ENCODE data around the gene TMOD1.

Gene TMOD1

DNA sequence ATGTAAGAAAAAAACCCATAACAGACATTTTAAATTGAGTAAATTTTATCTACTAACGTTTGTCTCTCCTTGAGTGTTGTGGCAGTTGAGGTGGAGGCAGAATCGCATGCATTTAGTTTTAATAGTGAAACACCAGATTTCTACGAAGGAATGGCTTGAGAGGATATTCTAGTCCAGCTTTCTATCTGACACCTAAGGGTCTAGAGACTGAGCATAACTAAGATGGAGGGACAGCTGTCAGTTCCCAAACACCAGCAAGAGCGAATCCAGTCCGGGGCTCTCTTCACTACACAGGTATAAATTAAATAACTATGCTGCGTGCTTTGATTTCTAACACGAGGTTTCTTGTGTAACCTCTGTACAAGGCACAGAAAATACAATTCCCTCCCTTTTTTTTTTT, 133.6 kb downstream of the TMOD1 start:
- DNase-seq (ENCODE audit: low read depth) = no peak

DNA sequence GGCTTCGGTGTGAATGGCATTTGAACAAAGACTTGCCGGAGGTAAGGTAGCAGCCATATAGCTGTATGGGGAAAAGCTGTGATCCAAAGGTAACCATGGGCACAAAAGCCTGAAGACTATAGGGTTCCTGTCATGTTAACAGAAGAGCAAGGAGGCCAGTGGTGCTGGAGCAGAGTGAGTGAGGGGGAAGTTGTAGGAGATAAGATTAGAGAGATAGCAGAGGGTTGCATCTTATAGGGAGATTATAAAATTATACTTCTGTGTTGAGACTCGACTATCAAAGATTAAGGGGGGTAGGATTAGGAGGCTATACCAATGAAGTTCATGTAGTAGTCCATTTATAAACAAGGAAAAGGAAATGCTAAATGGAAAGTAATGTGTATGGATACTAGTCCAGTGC, 135.4 kb downstream of the TMOD1 start:
- no peak for DNase-seq (ENCODE audit: low read depth)

- DNase-seq (ENCODE audit: low read depth) = no peak
These were observed 137.2 kb downstream of the TMOD1 start for GRCh38 chr9:97638666-97639065.

GRCh38 chr9:97640325-97640724, 138.9 kb downstream of the TMOD1 start:
- no peak for DNase-seq (ENCODE audit: low read depth)

- no peak for DNase-seq (ENCODE audit: low read depth)
These were observed 144.3 kb downstream of the TMOD1 start for GRCh38 chr9:97645720-97646119.

GRCh38 chr9:97647996-97648395, 146.5 kb downstream of the TMOD1 start:
- no peak for DNase-seq (ENCODE audit: low read depth)

Measured in stimulated activated CD8-positive, alpha-beta memory T cell treated with anti-CD3 and anti-CD28 coated beads, Interleukin-15, amount 100 ng/mL, for 1 hour (primary cell).